GM18861 (cell line): ENCODE measurements around the gene DOCK4.
A peak's percentile ranks its signal among the peaks of the same experiment; 100 is the strongest.

Experiments
- ATAC-seq: cut with Tn5 transposase; IDR thresholded peaks from one replicate; pipeline ENCODE4 v1.9.1; 2021; ENCODE audit not compliant: unreplicated experiment

Gene DOCK4

GRCh38 chr7:112223310-112223709 lies 17.1 kb upstream of the DOCK4 start:
- no peak for ATAC-seq

GRCh38 chr7:112220877-112221434 lies 14.8 kb upstream of the DOCK4 start:
- no peak for ATAC-seq

GRCh38 chr7:112215787-112216186 lies 9.6 kb upstream of the DOCK4 start:
- ATAC-seq: no peak

- no peak for ATAC-seq
These were observed 8.7 kb upstream of the DOCK4 start for GRCh38 chr7:112214883-112215282.

GRCh38 chr7:112214268-112214667 lies 8.1 kb upstream of the DOCK4 start:
- ATAC-seq: no peak

- ATAC-seq: no peak
These were observed 7.5 kb upstream of the DOCK4 start for GRCh38 chr7:112213735-112214134.

GRCh38 chr7:112212571-112212970 lies 6.4 kb upstream of the DOCK4 start:
- ATAC-seq: no peak

GRCh38 chr7:112211348-112211907 lies 5.2 kb upstream of the DOCK4 start:
- no peak for ATAC-seq

- no peak for ATAC-seq
These were observed 1.6 kb upstream of the DOCK4 start for GRCh38 chr7:112207765-112208164.

GRCh38 chr7:112206991-112207592 lies 893 bp upstream of the DOCK4 start:
- no peak for ATAC-seq

- peak; percentile 3 for ATAC-seq
These were observed 609 bp downstream of the DOCK4 start for GRCh38 chr7:112205343-112206237.

- no peak for ATAC-seq
These were observed 1.5 kb downstream of the DOCK4 start for GRCh38 chr7:112204499-112205342.

- ATAC-seq: no peak
These were observed 2.8 kb downstream of the DOCK4 start for GRCh38 chr7:112203365-112203739.

GRCh38 chr7:112202816-112203215 lies 3.4 kb downstream of the DOCK4 start:
- ATAC-seq: no peak

- ATAC-seq: no peak
These were observed 4.4 kb downstream of the DOCK4 start for GRCh38 chr7:112201839-112202238.

GRCh38 chr7:112201411-112201810 lies 4.8 kb downstream of the DOCK4 start:
- ATAC-seq: no peak

GRCh38 chr7:112199672-112200071 lies 6.5 kb downstream of the DOCK4 start:
- no peak for ATAC-seq

GRCh38 chr7:112199035-112199655 lies 7.1 kb downstream of the DOCK4 start:
- ATAC-seq: no peak

GRCh38 chr7:112197322-112197721 lies 8.9 kb downstream of the DOCK4 start:
- no peak for ATAC-seq

GRCh38 chr7:112195717-112196116 lies 10.5 kb downstream of the DOCK4 start:
- ATAC-seq: no peak
